MCF 10A (cell line): ENCODE measurements around the gene TPBGL. TPM values are rescaled to one million over a fixed set of nuclear protein-coding genes. Genes with fewer than 3 reads are reported as not detected.

Experiments used
- BruUV-seq: library from RNA; stranded (reverse); fragments of 400-500 nt; replicated peaks from 2 replicates; lab custom pipeline; 2021; lab: Mats Ljungman, UMichigan
- CTCF ChIA-PET: fragments of 300-600 bp; sonication (Branson Sonifier 250); formaldehyde crosslinking; extraction: SDS; loops from one replicate; lab custom pipeline; 2021; ENCODE audit warnings: antibody characterized with exemption, inconsistent platforms; lab: Yijun Ruan, JAX
- POLR2A ChIA-PET: fragments of 300-600, 350-650 bp; sonication (Branson Sonifier 250); formaldehyde crosslinking; extraction: SDS; loops from one replicate; lab custom pipeline; 2020; ENCODE audit warnings: antibody characterized with exemption, inconsistent platforms; lab: Yijun Ruan, JAX
- DNase-seq: peaks from one replicate; pipeline ENCODE4 v3.0.0-alpha.2; 2018; ENCODE audit not compliant: unreplicated experiment
- H3K27ac Mint-ChIP-seq: one replicate; pipeline ENCODE4 v1.8.0; 2022; ENCODE audit warnings: mild to moderate bottlenecking, low read depth, mixed read lengths; ENCODE audit not compliant: unreplicated experiment
- H3K27me3 Mint-ChIP-seq: one replicate; pipeline ENCODE4 v1.8.0; 2022; ENCODE audit warnings: mixed read lengths; ENCODE audit not compliant: insufficient read depth, unreplicated experiment
- H3K36me3 Mint-ChIP-seq: one replicate; pipeline ENCODE4 v1.8.0; 2022; ENCODE audit warnings: mild to moderate bottlenecking, moderate library complexity, mixed read lengths; ENCODE audit not compliant: insufficient read depth, unreplicated experiment
- H3K4me1 Mint-ChIP-seq: one replicate; pipeline ENCODE4 v1.8.0; 2022; ENCODE audit warnings: mixed read lengths; ENCODE audit not compliant: insufficient read depth, unreplicated experiment
- H3K4me3 Mint-ChIP-seq: one replicate; pipeline ENCODE4 v1.8.0; 2022; ENCODE audit warnings: mild to moderate bottlenecking, moderate library complexity, mixed read lengths; ENCODE audit not compliant: unreplicated experiment
- H3K9me3 Mint-ChIP-seq: one replicate; pipeline ENCODE4 v1.8.0; 2022; ENCODE audit warnings: mixed read lengths; ENCODE audit not compliant: unreplicated experiment
- intact Hi-C: fragments of 100-400 bp; cut with micrococcal nuclease; formaldehyde crosslinking; loops from 2 replicates; pipeline ENCODE4 v1.14.1; 2022
- total RNA-seq: library from RNA; stranded (reverse); gene quantifications from 2 replicates; pipeline ENCODE4 v1.2.3, GENCODE V29; 2022
- TF ChIP-seq, protein P1 (sequence below): fragments of 200-600 bp; IDR thresholded peaks from one replicate; pipeline ENCODE4 v1.8.0; 2022; ENCODE audit warnings: antibody characterized with exemption, mild to moderate bottlenecking; ENCODE audit not compliant: unreplicated experiment

The TPBGL gene
- total RNA-seq, 1 experiment from 2014 or later: not detected

DNA sequence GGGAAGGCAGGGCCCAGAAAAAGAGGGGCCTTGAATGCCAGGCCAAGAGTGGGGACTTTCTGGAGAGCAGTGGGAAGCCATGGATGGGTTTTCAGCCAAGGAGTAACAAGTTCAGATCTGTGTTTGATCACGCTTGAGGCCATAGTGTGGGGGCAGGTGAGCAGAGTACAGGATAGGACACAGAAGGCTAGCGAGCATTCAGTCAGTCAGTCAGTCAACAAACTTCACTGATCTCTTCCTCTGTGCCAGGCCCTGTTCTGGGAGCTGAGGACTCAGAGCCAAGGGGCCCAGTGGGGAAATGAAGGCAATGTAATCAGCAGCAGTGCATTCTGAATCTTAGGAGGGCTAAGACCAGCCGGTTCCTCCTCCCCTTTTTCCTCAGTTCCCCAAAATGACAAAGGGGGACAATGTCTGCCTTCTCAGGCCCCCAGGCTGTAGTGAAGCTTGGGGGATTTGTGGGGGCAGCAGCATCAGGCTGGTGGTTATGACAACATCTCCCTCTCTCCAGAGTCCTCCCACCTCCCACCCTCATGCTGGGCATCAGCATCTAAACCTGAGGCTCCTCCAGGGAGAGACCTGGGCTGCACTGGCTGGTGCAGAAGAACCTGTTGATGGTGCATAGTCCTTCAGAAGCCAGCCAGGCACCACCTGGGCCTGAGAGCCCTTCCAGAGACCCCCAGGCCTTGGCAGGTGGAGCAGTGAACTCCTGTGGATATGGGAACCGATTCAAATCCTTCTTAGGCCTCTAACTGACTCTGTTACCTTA, 42.9 kb upstream of the TPBGL start:
- no peak for DNase-seq
- ChIA-PET CTCF (interaction anchor here (0.9 to 3.8 kb wide), 4 partner anchors 7 to 57 kb away, joined by 5 to 24 read pairs (median 17); no protein-coding TSS in a partner anchor), POLR2A (no interaction called here)
- TF ChIP-seq, protein P1, sequence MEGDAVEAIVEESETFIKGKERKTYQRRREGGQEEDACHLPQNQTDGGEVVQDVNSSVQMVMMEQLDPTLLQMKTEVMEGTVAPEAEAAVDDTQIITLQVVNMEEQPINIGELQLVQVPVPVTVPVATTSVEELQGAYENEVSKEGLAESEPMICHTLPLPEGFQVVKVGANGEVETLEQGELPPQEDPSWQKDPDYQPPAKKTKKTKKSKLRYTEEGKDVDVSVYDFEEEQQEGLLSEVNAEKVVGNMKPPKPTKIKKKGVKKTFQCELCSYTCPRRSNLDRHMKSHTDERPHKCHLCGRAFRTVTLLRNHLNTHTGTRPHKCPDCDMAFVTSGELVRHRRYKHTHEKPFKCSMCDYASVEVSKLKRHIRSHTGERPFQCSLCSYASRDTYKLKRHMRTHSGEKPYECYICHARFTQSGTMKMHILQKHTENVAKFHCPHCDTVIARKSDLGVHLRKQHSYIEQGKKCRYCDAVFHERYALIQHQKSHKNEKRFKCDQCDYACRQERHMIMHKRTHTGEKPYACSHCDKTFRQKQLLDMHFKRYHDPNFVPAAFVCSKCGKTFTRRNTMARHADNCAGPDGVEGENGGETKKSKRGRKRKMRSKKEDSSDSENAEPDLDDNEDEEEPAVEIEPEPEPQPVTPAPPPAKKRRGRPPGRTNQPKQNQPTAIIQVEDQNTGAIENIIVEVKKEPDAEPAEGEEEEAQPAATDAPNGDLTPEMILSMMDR: no peak
- Mint-ChIP-seq H3K36me3 (no peaks in the 10 kb centered on the region), H3K4me3 (no peak overlapping the region), H3K9me3 (no peaks in the 10 kb centered on the region), H3K4me1 (peaks cover 5% of the 10 kb centered on the region), H3K27ac (no peak overlapping the region), H3K27me3 (peaks cover 33% of the 10 kb centered on the region)
- intact Hi-C loops: loop anchor here (5.0 kb wide), 1 partner anchor 40 kb away; no protein-coding TSS in a partner anchor
- BruUV-seq: no TSS peak

DNA sequence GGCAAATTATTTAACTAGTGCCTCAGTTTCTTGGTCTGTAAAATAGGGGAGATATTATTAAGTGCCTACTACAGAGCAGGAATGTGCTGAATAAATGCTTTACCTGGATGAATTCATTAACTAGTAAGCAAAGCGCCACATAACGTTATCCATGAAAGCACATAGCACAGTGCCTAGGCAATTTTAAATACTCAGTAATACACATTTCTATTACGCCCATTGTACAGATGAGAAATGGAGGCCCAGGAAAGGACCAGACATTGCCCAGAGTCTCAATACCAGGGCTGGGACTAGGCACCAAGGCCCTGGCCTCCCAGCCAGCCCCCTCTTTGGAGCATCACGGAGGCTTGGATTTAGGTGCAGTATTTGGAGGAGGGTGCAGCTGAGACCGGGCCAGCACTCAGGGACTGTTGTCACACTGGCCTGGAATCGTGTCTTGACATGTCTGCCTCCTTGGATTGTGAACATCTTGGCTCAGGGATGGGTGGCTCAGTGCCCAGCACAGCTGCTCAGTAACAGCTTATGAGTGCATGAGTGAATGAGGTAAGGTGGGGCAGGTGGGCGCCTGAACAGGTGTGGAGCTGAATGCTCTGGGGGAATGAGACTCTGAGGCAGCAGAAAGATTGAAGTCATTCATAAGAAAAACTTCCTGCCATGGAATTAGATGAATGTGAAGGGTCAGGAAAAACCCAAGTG, 42.1 kb upstream of the TPBGL start:
- BruUV-seq: no TSS peak
- H3K27me3 Mint-ChIP-seq: peaks cover 41% of the 10 kb centered on the region
- peaks cover 5% of the 10 kb centered on the region for H3K4me1 Mint-ChIP-seq
- intact Hi-C loops: loop anchor here (5.0 kb wide), 1 partner anchor 41 kb away; no protein-coding TSS in a partner anchor
- POLR2A ChIA-PET: no interaction called here
- peak; percentile 62 for DNase-seq
- H3K9me3 Mint-ChIP-seq: no peaks in the 10 kb centered on the region
- no peak overlapping the region for H3K27ac Mint-ChIP-seq
- no peak overlapping the region for H3K4me3 Mint-ChIP-seq
- no peaks in the 10 kb centered on the region for H3K36me3 Mint-ChIP-seq
- TF ChIP-seq, protein P1: no peak
- CTCF ChIA-PET: interaction anchor here (1.0 to 3.1 kb wide), 4 partner anchors 9 to 269 kb away, joined by 4 to 20 read pairs (median 4); no protein-coding TSS in a partner anchor

DNA sequence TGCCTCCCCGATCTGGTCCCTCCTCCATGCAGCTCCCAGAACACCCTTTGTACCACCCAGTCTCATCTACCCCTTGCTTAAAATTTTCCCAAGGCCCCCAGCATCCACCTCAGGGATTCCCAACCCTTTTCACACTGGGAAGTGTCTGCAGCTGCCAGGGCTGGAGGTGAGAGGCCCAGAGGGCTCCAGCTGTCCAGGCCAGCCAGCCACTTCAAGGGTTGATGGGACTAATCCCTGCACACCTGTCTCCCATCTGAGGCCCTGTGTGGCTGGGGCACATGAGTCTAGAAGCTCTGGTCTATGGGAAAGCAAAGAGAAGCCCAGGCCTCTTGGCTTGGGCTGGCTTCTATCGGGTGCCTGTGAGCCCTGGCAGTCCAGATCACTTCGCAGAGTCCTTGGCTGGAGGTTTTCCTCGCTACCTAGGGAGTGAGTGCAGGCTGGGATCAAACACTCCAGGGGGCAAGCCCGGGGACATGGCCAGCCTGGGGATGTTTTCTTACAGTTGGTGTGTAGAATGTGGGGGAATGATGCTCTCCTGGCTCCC, 41.1 kb upstream of the TPBGL start:
- Mint-ChIP-seq H3K4me3 (no peak overlapping the region), H3K4me1 (peaks cover 5% of the 10 kb centered on the region), H3K27ac (no peak overlapping the region), H3K27me3 (peaks cover 41% of the 10 kb centered on the region), H3K36me3 (no peaks in the 10 kb centered on the region), H3K9me3 (no peaks in the 10 kb centered on the region)
- BruUV-seq: no TSS peak
- intact Hi-C loops: loop anchor here (5.0 kb wide), 1 partner anchor 42 kb away; no protein-coding TSS in a partner anchor
- TF ChIP-seq, protein P1: no peak
- POLR2A ChIA-PET: no interaction called here
- DNase-seq: no peak
- CTCF ChIA-PET: interaction anchor here (0.8 to 3.1 kb wide), 4 partner anchors 8 to 177 kb away, joined by 3 to 20 read pairs (median 4); no protein-coding TSS in a partner anchor

DNA sequence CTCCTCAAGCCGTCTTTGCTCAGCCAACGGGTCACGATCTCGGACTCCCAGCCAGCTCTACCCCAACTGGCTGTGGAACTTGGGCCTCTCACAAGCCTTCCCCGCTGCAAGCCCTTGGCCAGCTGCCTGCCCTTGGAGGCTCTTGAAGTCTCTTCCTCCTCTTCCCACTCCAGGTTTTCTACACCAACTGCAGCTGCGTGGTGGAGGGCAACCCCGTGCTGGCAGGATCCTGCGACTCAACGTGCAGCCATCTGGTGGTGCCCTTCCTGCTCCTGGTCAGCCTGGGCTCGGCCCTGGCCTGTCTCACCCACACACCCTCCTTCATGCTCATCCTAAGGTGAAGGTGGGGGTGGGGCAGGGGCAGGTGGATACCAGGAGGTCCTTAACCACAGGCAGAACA, 40.5 kb upstream of the TPBGL start:
- no TSS peak for BruUV-seq
- CTCF ChIA-PET: interaction anchor here (0.8 to 3.1 kb wide), 2 partner anchors 59 to 176 kb away, joined by 3 to 20 read pairs; no protein-coding TSS in a partner anchor
- TF ChIP-seq, protein P1: no peak
- DNase-seq: no peak
- Mint-ChIP-seq H3K36me3 (no peaks in the 10 kb centered on the region), H3K4me3 (no peak overlapping the region), H3K27ac (no peak overlapping the region), H3K27me3 (peaks cover 35% of the 10 kb centered on the region), H3K4me1 (peaks cover 5% of the 10 kb centered on the region), H3K9me3 (no peaks in the 10 kb centered on the region)
- POLR2A ChIA-PET: no interaction called here
- intact Hi-C loops: no loop called here
